Measurements from ENCODE around the gene RETREG1.

GRCh38 chr5:16626696-16627264, 10.0 kb upstream of the RETREG1 start:
- no peak for TF ChIP-seq CTCF (IDR thresholded peaks at IDR 0.05)
- no peak for TF ChIP-seq POLR2A (IDR thresholded peaks at IDR 0.05)
- TF ChIP-seq EP300 (IDR thresholded peaks at IDR 0.05): peak in 1 of 4 donors; percentile 30
